Tibial artery (tissue), 4 donors: ENCODE measurements around the gene MAL.

Experiments used
- DNase-seq, 2 donors: peaks; one replicate each; pipeline ENCODE4 v3.0.0-alpha.2; 2019
- H3K27ac ChIP-seq, 2 donors: fragments of 200-600 bp; sonication (generic) in 1 of 2; 1 replicate in 1 of 2; 2 replicates in 1 of 2; pipeline ENCODE4 v1.5.1; 2018 to 2019; ENCODE audit warnings: mild to moderate bottlenecking in 1 of 2
- H3K27me3 ChIP-seq, 2 donors: fragments of 200-600 bp; sonication (generic) in 1 of 2; one replicate each; pipeline versions ENCODE4 v1.5.1 to v1.6.0; 2016 to 2019
- H3K36me3 ChIP-seq, 3 donors: fragments of 200-600 bp; sonication (generic) in 2 of 3; one replicate each; pipeline ENCODE4 v1.5.1; 2016 to 2019; ENCODE audit warnings: mild to moderate bottlenecking in 2 of 3
- H3K4me1 ChIP-seq, 4 donors: fragments of 200-600 bp; sonication (generic) in 2 of 4; 1 replicate in 3 of 4; 2 replicates in 1 of 4; pipeline ENCODE4 v1.5.1; 2016 to 2019
- H3K4me3 ChIP-seq, 2 donors: fragments of 200-600 bp; sonication (generic) in 1 of 2; 1 replicate in 1 of 2; 2 replicates in 1 of 2; pipeline ENCODE4 v1.5.1; 2018 to 2019; ENCODE audit warnings: mild to moderate bottlenecking in 2 of 2
- H3K9me3 ChIP-seq, 3 donors: fragments of 200-600 bp; sonication (generic) in 1 of 3; one replicate each; pipeline ENCODE4 v1.5.1; 2016 to 2019
- CTCF ChIP-seq, 2 experiments: fragments of 200-600 bp in 1 of 2; fragments of 450-650 bp in 1 of 2; IDR thresholded peaks; one replicate each; pipeline ENCODE4 v1.5.1; 2017 to 2019; ENCODE audit warnings: antibody characterized with exemption in 2 of 2, mild to moderate bottlenecking in 1 of 2, moderate library complexity in 1 of 2
- intact Hi-C: fragments of 100-400 bp; cut with DNase I; formaldehyde crosslinking; loops from one replicate; pipeline ENCODE4 v1.15.0; 2023; ENCODE audit warnings: low total_unique reads

Gene MAL

GRCh38 chr2:94987074-94988020 lies 38.2 kb upstream of the MAL start:
- DNase-seq = no peak
- intact Hi-C loops = no loop called here
- Histone ChIP-seq H3K27me3 (peaks cover 0 to 26% of the 10 kb centered on the region in 2 donors), H3K36me3 (no peaks in the 10 kb centered on the region), H3K4me1 (no peaks in the 10 kb centered on the region), H3K4me3 (no peak overlapping the region), H3K9me3 (no peaks in the 10 kb centered on the region), H3K27ac (no peak overlapping the region)
- no peak for TF ChIP-seq CTCF (IDR thresholded peaks at IDR 0.05)

GRCh38 chr2:94990956-94991355 lies 34.6 kb upstream of the MAL start:
- DNase-seq = peak in 1 of 2 donors; percentile 10
- no peak overlapping the region for H3K4me3 ChIP-seq
- TF ChIP-seq CTCF (IDR thresholded peaks at IDR 0.05) = no peak
- H3K27ac ChIP-seq = no peak overlapping the region
- H3K36me3 ChIP-seq = no peaks in the 10 kb centered on the region
- no peaks in the 10 kb centered on the region for H3K9me3 ChIP-seq
- peaks cover 0 to 26% of the 10 kb centered on the region in 2 donors for H3K27me3 ChIP-seq
- intact Hi-C loops = no loop called here
- no peaks in the 10 kb centered on the region for H3K4me1 ChIP-seq

- no peak for DNase-seq
- no peak overlapping the region for H3K27ac ChIP-seq
- H3K4me3 ChIP-seq = no peak overlapping the region
- peaks cover 0 to 32% of the 10 kb centered on the region in 2 donors for H3K27me3 ChIP-seq
- no peaks in the 10 kb centered on the region for H3K4me1 ChIP-seq
- no peaks in the 10 kb centered on the region for H3K9me3 ChIP-seq
- no peak for TF ChIP-seq CTCF (IDR thresholded peaks at IDR 0.05)
- intact Hi-C loops = no loop called here
- no peaks in the 10 kb centered on the region for H3K36me3 ChIP-seq
Observed at GRCh38 chr2:94992360-94992759, 33.1 kb upstream of the MAL start.

- no peak for TF ChIP-seq CTCF (IDR thresholded peaks at IDR 0.05)
- no peak overlapping the region for H3K27ac ChIP-seq
- peak in 1 of 2 donors; percentile 28 for DNase-seq
- H3K9me3 ChIP-seq = no peaks in the 10 kb centered on the region
- intact Hi-C loops = no loop called here
- H3K4me1 ChIP-seq = peaks cover 0 to 4% (median 0%) of the 10 kb centered on the region in 4 donors
- H3K4me3 ChIP-seq = no peak overlapping the region
- H3K27me3 ChIP-seq = peaks cover 0 to 37% of the 10 kb centered on the region in 2 donors
- H3K36me3 ChIP-seq = no peaks in the 10 kb centered on the region
Observed at GRCh38 chr2:94993176-94994062, 32.1 kb upstream of the MAL start.

- intact Hi-C loops = no loop called here
- H3K4me3 ChIP-seq = no peak overlapping the region
- DNase-seq = peak in 1 of 2 donors; percentile 45
- H3K4me1 ChIP-seq = peaks cover 0 to 6% (median 0%) of the 10 kb centered on the region in 4 donors
- H3K27me3 ChIP-seq = peaks cover 0 to 46% of the 10 kb centered on the region in 2 donors
- no peaks in the 10 kb centered on the region for H3K9me3 ChIP-seq
- no peak overlapping the region for H3K27ac ChIP-seq
- TF ChIP-seq CTCF (IDR thresholded peaks at IDR 0.05) = no peak
- no peaks in the 10 kb centered on the region for H3K36me3 ChIP-seq
Observed at GRCh38 chr2:94994063-94994913, 31.2 kb upstream of the MAL start.
